HepG2 (cell line): Measurements from ENCODE around the gene SUSD2.

Experiments
- DPF2 ChIP-seq: sonication (generic); formaldehyde crosslinking; IDR thresholded peaks from 2 replicates; pipeline ENCODE4 v1.4.0; 2020; ENCODE audit warnings: mild to moderate bottlenecking, low read depth, missing genetic modification reagents, borderline replicate concordance
- FOXP1 ChIP-seq, 2 experiments: fragments of 450-650 bp in 1 of 2; IDR thresholded peaks; 2 replicates each; pipeline ENCODE4 v1.6.1; 2017 to 2018; ENCODE audit warnings: antibody characterized with exemption in 1 of 2
- HDAC2 ChIP-seq: sonication (generic); formaldehyde crosslinking; IDR thresholded peaks from 2 replicates; pipeline ENCODE4 v1.4.0; 2020; ENCODE audit warnings: missing genetic modification reagents
- HDAC6 ChIP-seq: fragments of 200-600 bp; sonication (generic); IDR thresholded peaks from 2 replicates; pipeline ENCODE4 v1.7.0; 2017; ENCODE audit warnings: mild to moderate bottlenecking, antibody characterized with exemption, low read length, low read depth
- KLF16 ChIP-seq, 2 experiments: sonication (generic) in 1 of 2; formaldehyde crosslinking in 1 of 2; IDR thresholded peaks; 2 replicates each; pipeline versions ENCODE4 v1.6.1 to v1.8.0; 2016 to 2023; ENCODE audit warnings: missing genetic modification reagents in 2 of 2, missing compliant biosample characterization in 1 of 2
- SETDB1 ChIP-seq: sonication (generic); formaldehyde crosslinking; IDR thresholded peaks from 2 replicates; pipeline ENCODE4 v1.5.1; 2020; ENCODE audit warnings: missing genetic modification reagents, mild to moderate bottlenecking, borderline replicate concordance
- SP4 ChIP-seq: sonication (generic); formaldehyde crosslinking; IDR thresholded peaks from 2 replicates; pipeline ENCODE4 v1.8.1; 2023; ENCODE audit warnings: mild to moderate bottlenecking, missing genetic modification reagents
- ZFP82 ChIP-seq: sonication (generic); formaldehyde crosslinking; IDR thresholded peaks from 2 replicates; pipeline ENCODE4 v1.5.1; 2020; ENCODE audit warnings: mild to moderate bottlenecking, missing genetic modification reagents, borderline replicate concordance
- ZNF274 ChIP-seq: sonication (generic); formaldehyde crosslinking; IDR thresholded peaks from 2 replicates; pipeline ENCODE4 v1.5.1; 2020; ENCODE audit warnings: mild to moderate bottlenecking, missing genetic modification reagents

- no peak for TF ChIP-seq KLF16 (CRISPR knock-in tag; IDR thresholded peaks at IDR 0.05)
- TF ChIP-seq ZFP82 (CRISPR knock-in tag): no peak
- no peak for TF ChIP-seq FOXP1 (IDR thresholded peaks at IDR 0.05)
- no peak for TF ChIP-seq FOXP1 (CRISPR knock-in tag; IDR thresholded peaks at IDR 0.05)
- no peak for TF ChIP-seq ZNF274 (CRISPR knock-in tag)
- no peak for TF ChIP-seq SETDB1 (CRISPR knock-in tag)
- TF ChIP-seq HDAC6: no peak
- no peak for TF ChIP-seq SP4 (CRISPR knock-in tag)
- no peak for TF ChIP-seq HDAC2 (CRISPR knock-in tag)
- no peak for TF ChIP-seq DPF2 (CRISPR knock-in tag)
These were observed 36.1 kb downstream of the SUSD2 start for GRCh38 chr22:24217384-24217783.
